ENCODE results near the gene HNRNPUL1. TPM values are rescaled to one million over a fixed set of nuclear protein-coding genes. Genes with fewer than 3 reads are reported as not detected.

The HNRNPUL1 gene
- total RNA-seq, 1 donor from 2014 or later: 126 TPM

GRCh38 chr19:41235480-41235879 is 28.7 kb upstream of the HNRNPUL1 start:
- H3K27ac ChIP-seq: no peak overlapping the region
- no peak overlapping the region for H3K9ac ChIP-seq
- H3K36me3 Mint-ChIP-seq: no peaks in the 10 kb centered on the region
- TF ChIP-seq EZH2phosphoT487 (IDR thresholded peaks at IDR 0.05) (no peak), EZH2 (IDR thresholded peaks at IDR 0.05) (no peak)
- TF ChIP-seq, protein P1, sequence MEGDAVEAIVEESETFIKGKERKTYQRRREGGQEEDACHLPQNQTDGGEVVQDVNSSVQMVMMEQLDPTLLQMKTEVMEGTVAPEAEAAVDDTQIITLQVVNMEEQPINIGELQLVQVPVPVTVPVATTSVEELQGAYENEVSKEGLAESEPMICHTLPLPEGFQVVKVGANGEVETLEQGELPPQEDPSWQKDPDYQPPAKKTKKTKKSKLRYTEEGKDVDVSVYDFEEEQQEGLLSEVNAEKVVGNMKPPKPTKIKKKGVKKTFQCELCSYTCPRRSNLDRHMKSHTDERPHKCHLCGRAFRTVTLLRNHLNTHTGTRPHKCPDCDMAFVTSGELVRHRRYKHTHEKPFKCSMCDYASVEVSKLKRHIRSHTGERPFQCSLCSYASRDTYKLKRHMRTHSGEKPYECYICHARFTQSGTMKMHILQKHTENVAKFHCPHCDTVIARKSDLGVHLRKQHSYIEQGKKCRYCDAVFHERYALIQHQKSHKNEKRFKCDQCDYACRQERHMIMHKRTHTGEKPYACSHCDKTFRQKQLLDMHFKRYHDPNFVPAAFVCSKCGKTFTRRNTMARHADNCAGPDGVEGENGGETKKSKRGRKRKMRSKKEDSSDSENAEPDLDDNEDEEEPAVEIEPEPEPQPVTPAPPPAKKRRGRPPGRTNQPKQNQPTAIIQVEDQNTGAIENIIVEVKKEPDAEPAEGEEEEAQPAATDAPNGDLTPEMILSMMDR (IDR thresholded peaks at IDR 0.05): no peak
- H3K36me3 ChIP-seq: no peaks in the 10 kb centered on the region
- no peak overlapping the region for H3K27ac Mint-ChIP-seq
- no peak for DNase-seq (ENCODE audit: low spot score)
- no peak overlapping the region for H2AFZ ChIP-seq (replicated peaks)
- H3K4me3 Mint-ChIP-seq: no peak overlapping the region
- H3K9me3 ChIP-seq (ENCODE audit: low read depth): no peaks in the 10 kb centered on the region
- H3K4me1 Mint-ChIP-seq: no peaks in the 10 kb centered on the region
- H3K79me2 ChIP-seq (ENCODE audit: low read depth): no peaks in the 10 kb centered on the region
- H3F3A ChIP-seq (ENCODE audit: low read depth): no peaks in the 10 kb centered on the region
- no peaks in the 10 kb centered on the region for H4K20me1 ChIP-seq (ENCODE audit: low read depth)
- H3K4me1 ChIP-seq: no peaks in the 10 kb centered on the region
- no peak overlapping the region for H3K4me3 ChIP-seq
- no peaks in the 10 kb centered on the region for H3K9me3 Mint-ChIP-seq
- no peaks in the 10 kb centered on the region for H3K27me3 Mint-ChIP-seq (ENCODE audit: insufficient read depth, low read depth)
- H3K4me2 ChIP-seq: no peak overlapping the region
- no peaks in the 10 kb centered on the region for H3K27me3 ChIP-seq

GRCh38 chr19:41238244-41238643 is 25.9 kb upstream of the HNRNPUL1 start:
- no peak for DNase-seq (ENCODE audit: low spot score)
- Histone ChIP-seq H3K27me3 (no peaks in the 10 kb centered on the region), H3K27ac (no peak overlapping the region), H4K20me1 (ENCODE audit: low read depth) (no peaks in the 10 kb centered on the region), H3K4me2 (no peak overlapping the region), H3K4me3 (no peak overlapping the region), H3F3A (ENCODE audit: low read depth) (no peaks in the 10 kb centered on the region), H3K36me3 (no peaks in the 10 kb centered on the region), H3K79me2 (ENCODE audit: low read depth) (no peaks in the 10 kb centered on the region), H3K9ac (no peak overlapping the region), H3K9me3 (ENCODE audit: low read depth) (no peaks in the 10 kb centered on the region), H3K4me1 (no peaks in the 10 kb centered on the region), H2AFZ (replicated peaks) (no peak overlapping the region)
- H3K9me3 Mint-ChIP-seq: no peaks in the 10 kb centered on the region
- no peaks in the 10 kb centered on the region for H3K27me3 Mint-ChIP-seq (ENCODE audit: insufficient read depth, low read depth)
- H3K4me3 Mint-ChIP-seq: no peak overlapping the region
- H3K27ac Mint-ChIP-seq: no peak overlapping the region
- TF ChIP-seq EZH2phosphoT487 (IDR thresholded peaks at IDR 0.05) (no peak), EZH2 (IDR thresholded peaks at IDR 0.05) (no peak)
- TF ChIP-seq, protein P1 (IDR thresholded peaks at IDR 0.05): no peak
- no peaks in the 10 kb centered on the region for H3K4me1 Mint-ChIP-seq
- H3K36me3 Mint-ChIP-seq: no peaks in the 10 kb centered on the region

DNA sequence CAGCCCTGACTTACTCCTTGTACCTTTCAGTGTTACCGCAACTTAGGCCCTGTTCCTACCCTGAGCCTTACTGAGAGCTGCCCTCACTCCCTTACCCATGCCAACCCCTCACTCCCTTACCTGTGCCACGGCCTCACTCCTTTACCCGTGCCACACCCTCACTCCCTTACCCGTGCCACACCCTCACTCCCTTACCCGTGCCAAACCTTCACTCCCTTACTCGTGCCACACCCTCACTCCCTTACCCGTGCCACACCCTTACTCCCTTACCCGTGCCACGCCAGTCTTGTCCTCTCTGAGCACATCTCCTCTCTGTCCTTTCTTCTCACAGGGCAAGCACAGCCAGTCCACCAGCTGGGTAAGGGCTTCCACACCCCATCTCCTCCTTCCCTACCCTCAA is 24.8 kb upstream of the HNRNPUL1 start:
- Histone ChIP-seq H3K27ac (no peak overlapping the region), H3K27me3 (no peaks in the 10 kb centered on the region), H3K4me1 (no peaks in the 10 kb centered on the region), H3K4me3 (no peak overlapping the region), H3F3A (ENCODE audit: low read depth) (no peaks in the 10 kb centered on the region), H3K4me2 (no peak overlapping the region), H2AFZ (replicated peaks) (no peak overlapping the region), H3K9me3 (ENCODE audit: low read depth) (no peaks in the 10 kb centered on the region), H4K20me1 (ENCODE audit: low read depth) (no peaks in the 10 kb centered on the region), H3K36me3 (no peaks in the 10 kb centered on the region), H3K9ac (no peak overlapping the region), H3K79me2 (ENCODE audit: low read depth) (no peaks in the 10 kb centered on the region)
- Mint-ChIP-seq H3K27me3 (ENCODE audit: insufficient read depth, low read depth) (no peaks in the 10 kb centered on the region), H3K4me1 (no peaks in the 10 kb centered on the region), H3K36me3 (no peaks in the 10 kb centered on the region), H3K4me3 (no peak overlapping the region), H3K9me3 (no peaks in the 10 kb centered on the region), H3K27ac (no peak overlapping the region)
- no peak for DNase-seq (ENCODE audit: low spot score)
- no peak for TF ChIP-seq EZH2phosphoT487 (IDR thresholded peaks at IDR 0.05)
- TF ChIP-seq, protein P1 (IDR thresholded peaks at IDR 0.05): no peak
- TF ChIP-seq EZH2 (IDR thresholded peaks at IDR 0.05): no peak
